SH-SY5Y (cell line): Measurements from ENCODE around the gene TUBGCP2.

ENCODE experiments used
- GATA2 ChIP-seq: IDR thresholded peaks from 2 replicates; pipeline ENCODE4 v1.6.1; 2011; ENCODE audit warnings: mild to moderate bottlenecking, low read depth, low read length
- GATA3 ChIP-seq: IDR thresholded peaks from 2 replicates; pipeline ENCODE4 v1.6.1; 2011; ENCODE audit warnings: low read depth, mild to moderate bottlenecking, low read length, moderate library complexity

DNA sequence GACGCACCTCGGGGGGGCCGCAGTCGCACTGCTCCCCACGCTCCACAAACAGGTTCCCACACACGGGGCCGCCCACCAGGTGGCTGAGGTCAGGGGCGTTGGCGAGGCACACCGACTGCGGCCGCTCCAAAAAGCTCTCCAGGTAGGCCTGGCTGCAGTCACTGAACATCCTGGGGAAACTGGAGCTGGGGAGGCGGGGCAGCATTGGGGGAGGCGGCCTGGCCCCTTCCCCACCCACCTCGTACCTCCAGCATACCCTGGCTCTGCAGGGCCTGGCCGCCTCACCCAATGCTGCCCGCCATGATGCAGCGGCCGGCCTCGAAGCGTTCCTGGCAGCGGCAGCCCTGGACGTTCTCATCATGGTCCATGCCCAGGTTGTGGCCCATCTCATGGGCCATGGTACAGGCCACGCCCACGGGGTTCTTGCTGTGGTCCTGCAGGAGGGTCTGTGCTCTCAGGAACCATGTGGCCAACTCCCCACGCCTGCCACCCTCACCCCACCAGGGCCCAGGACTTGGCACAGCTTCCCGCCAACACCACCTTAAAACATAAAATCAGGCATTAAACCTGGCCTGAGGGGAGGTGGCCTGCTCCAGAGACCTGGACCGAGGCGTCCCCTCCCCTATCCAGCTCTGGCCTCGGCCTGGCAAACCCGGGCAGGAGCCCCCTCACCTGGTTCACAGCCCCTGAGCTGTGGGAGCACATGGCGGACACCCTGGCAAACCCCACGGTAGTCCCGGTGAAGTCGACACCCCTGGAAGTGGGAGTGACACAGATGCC lies 37.0 kb downstream of the TUBGCP2 start:
- TF ChIP-seq GATA2 (no peak), GATA3 (no peak)
